ENCODE data around the gene ANKS3. TPM values are rescaled to one million over a fixed set of nuclear protein-coding genes. Genes with fewer than 3 reads are reported as not detected.

Gene ANKS3
- polyA plus RNA-seq, 1 donor from 2014 or later, result 5.3 TPM

DNA sequence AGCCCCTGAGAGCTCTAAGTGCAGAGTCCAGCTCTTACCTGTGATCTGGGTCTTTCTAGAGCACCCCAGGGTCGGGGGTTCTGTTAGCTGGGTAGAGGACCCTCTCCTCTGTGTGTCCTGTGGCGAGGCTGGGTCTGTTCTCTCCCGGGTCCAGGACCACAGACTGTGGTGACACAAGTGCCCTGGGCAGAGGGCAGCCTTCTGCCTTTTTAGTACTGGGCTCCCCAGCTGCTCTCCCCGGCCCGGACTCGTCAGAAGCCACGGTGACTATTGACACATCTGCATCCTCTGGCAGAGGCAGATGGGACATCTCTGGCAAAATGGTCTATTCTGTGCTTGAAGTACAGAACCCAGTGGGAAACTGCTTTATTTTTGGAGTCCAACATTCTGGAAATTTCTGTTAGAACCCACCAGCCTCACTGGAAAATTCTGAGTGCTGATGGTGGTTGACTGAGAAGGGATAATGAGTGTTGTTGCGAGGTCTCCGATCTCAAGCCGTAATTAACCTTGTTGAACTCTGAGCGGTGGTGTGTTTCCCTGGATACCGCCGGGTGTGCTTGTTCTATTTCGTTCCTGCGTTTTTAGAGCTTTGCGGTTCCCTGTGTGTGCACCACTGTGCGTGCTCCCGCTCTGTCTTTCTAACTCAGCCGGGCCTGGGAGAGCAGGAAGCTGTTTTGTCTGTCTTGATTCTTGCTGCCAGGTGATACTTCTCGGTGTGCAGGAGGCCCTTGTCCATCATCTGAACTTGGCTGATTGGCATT is 66.7 kb downstream of the ANKS3 start:
- H3K27ac Mint-ChIP-seq, result no peak overlapping the region
- peaks cover 4% of the 10 kb centered on the region for H3K36me3 Mint-ChIP-seq
- H3K9me3 Mint-ChIP-seq, result no peaks in the 10 kb centered on the region
- no peaks in the 10 kb centered on the region for H3K27me3 Mint-ChIP-seq
- no peak overlapping the region for H3K4me3 Mint-ChIP-seq
- H3K4me1 Mint-ChIP-seq, result peaks cover 0 to 14% (median 12%) of the 10 kb centered on the region in 3 donors

GRCh38 chr16:4666537-4667202 is 67.4 kb downstream of the ANKS3 start:
- Mint-ChIP-seq H3K36me3 (peaks cover 4% of the 10 kb centered on the region), H3K4me3 (no peak overlapping the region)

DNA sequence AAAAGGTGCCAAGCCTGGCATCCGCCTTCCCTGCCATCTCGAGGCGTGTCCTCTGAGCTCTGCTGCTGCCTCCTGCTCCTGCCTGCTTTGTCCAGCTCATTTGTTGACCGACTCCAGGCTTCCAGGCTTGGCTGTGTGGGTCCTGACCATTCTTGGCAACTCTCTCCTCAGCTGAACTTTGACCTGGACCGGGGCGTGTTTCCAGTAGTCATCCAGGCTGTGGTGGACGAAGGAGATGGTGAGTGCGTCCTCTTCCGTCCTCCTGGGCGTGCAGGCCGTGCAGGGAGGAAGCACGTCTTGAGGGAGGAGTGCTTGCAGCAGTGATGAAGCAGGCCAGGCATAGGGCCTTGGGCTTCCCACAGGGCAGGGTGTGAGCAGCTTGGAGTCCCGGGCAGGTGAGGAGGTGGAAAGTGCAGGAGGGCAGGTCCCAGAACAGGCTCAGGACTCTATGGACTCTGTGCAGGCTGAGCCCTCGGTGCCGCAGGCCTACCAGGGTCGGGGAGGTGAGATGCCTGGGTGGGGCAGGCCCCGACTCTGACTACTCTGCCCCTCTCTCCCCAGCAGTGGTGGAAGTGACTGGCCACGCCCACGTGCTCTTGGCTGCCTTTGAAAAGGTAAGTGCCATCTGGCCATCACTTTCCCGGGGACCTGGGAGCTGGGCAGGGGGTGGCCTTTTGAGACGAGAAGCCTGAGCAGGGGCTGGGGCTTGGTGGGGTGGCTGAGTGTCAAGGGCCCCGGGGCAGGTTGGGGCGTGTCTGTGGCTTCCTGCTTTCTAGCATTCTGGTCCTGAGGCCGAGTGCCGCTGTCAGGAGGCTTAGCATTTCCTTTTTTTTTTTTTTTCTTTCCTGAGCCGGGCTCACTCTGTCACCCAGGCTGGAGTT is 69.3 kb downstream of the ANKS3 start:
- H3K27me3 Mint-ChIP-seq, result no peaks in the 10 kb centered on the region
- H3K27ac Mint-ChIP-seq, result peak overlapping the region in 2 of 3 donors; percentile 65 to 71
- no peaks in the 10 kb centered on the region for H3K9me3 Mint-ChIP-seq
- peaks cover 0 to 14% (median 14%) of the 10 kb centered on the region in 3 donors for H3K4me1 Mint-ChIP-seq
- H3K36me3 Mint-ChIP-seq, result peaks cover 4% of the 10 kb centered on the region
- H3K4me3 Mint-ChIP-seq, result peak overlapping the region in 3 of 4 donors; percentile 48 to 89 (median 67)

More at GRCh38 chr16:4666537-4667202, 67.4 kb downstream of the ANKS3 start:
- Mint-ChIP-seq H3K4me1 (peaks cover 0 to 14% (median 12%) of the 10 kb centered on the region in 3 donors), H3K27ac (no peak overlapping the region), H3K9me3 (no peaks in the 10 kb centered on the region), H3K27me3 (no peaks in the 10 kb centered on the region)

- Mint-ChIP-seq H3K27ac (peak overlapping the region in 2 of 3 donors; percentile 65 to 71), H3K27me3 (no peaks in the 10 kb centered on the region), H3K4me1 (peaks cover 0 to 14% (median 14%) of the 10 kb centered on the region in 3 donors), H3K4me3 (peak overlapping the region in 1 of 4 donors; percentile 87), H3K36me3 (no peaks in the 10 kb centered on the region), H3K9me3 (no peaks in the 10 kb centered on the region)
Observed at GRCh38 chr16:4663777-4664465, 70.2 kb downstream of the ANKS3 start.

- H3K4me3 Mint-ChIP-seq, result no peak overlapping the region
- H3K27me3 Mint-ChIP-seq, result no peaks in the 10 kb centered on the region
- no peaks in the 10 kb centered on the region for H3K9me3 Mint-ChIP-seq
- H3K4me1 Mint-ChIP-seq, result peaks cover 0 to 14% (median 14%) of the 10 kb centered on the region in 3 donors
- H3K36me3 Mint-ChIP-seq, result no peaks in the 10 kb centered on the region
- peak overlapping the region in 1 of 3 donors; percentile 40 for H3K27ac Mint-ChIP-seq
Observed at GRCh38 chr16:4663465-4663776, 70.7 kb downstream of the ANKS3 start.

- no peaks in the 10 kb centered on the region for H3K27me3 Mint-ChIP-seq
- H3K4me3 Mint-ChIP-seq, result no peak overlapping the region
- H3K36me3 Mint-ChIP-seq, result no peaks in the 10 kb centered on the region
- H3K4me1 Mint-ChIP-seq, result peaks cover 0 to 14% (median 14%) of the 10 kb centered on the region in 3 donors
- peak overlapping the region in 1 of 3 donors; percentile 39 for H3K27ac Mint-ChIP-seq
- no peaks in the 10 kb centered on the region for H3K9me3 Mint-ChIP-seq
Observed at GRCh38 chr16:4661661-4662060, 72.4 kb downstream of the ANKS3 start.

- Mint-ChIP-seq H3K36me3 (no peaks in the 10 kb centered on the region), H3K9me3 (no peaks in the 10 kb centered on the region), H3K4me1 (peaks cover 0 to 14% (median 14%) of the 10 kb centered on the region in 3 donors), H3K27me3 (no peaks in the 10 kb centered on the region), H3K4me3 (no peak overlapping the region), H3K27ac (peak overlapping the region in 1 of 3 donors; percentile 39)
Observed at GRCh38 chr16:4660454-4661007, 73.5 kb downstream of the ANKS3 start.

DNA sequence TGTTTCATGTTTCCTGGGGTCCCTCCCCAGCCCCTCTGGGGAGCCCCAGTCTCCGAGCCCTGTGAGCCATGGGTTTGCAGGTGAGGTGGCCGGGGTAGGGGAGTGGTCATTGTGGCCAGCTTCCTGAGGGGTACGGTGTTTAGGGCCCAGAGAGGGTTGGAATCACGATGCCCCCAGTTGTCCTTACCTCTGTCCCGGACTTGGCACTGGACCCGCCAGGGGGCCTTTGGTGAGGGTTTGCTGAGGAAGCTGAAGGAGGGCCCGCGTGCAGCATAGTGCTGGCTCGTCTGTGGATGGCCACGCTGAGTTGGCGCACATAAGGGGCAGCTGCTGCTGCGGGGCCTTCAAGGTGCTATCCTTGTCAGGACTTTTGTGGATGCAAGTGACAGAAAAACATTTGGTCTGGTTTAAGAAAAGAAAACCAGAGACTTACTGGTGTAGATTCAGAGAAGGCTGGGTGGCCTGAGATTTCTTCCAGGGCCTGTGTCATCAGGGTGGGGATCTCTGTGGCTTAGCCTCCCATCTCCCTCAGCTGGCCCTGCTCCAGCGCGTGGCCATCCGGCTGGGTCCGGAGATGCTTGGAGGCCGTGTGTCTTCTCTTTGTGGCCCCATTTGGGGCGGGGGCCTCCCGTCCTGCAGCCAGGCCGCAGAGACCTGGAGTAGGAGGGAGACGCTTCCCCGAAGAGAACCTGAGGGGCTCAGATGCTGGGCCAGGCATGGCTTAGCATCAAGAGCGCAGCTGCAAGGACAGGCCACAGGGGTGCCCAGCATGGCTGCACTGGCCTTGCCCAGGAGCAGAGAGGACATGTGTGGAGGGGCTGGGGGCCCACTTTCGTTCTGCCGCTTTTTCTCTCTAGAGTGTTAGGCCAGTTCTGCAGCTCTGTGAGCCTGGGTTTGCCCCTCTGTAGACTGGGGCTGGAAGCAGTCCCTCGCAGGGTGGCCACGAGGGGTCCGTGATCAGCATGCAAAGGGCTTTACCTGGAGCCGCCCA is 74.4 kb downstream of the ANKS3 start:
- Mint-ChIP-seq H3K4me3 (no peak overlapping the region), H3K9me3 (no peaks in the 10 kb centered on the region), H3K4me1 (peaks cover 0 to 11% (median 9%) of the 10 kb centered on the region in 3 donors), H3K27ac (peak overlapping the region in 1 of 3 donors; percentile 39), H3K27me3 (no peaks in the 10 kb centered on the region), H3K36me3 (no peaks in the 10 kb centered on the region)

DNA sequence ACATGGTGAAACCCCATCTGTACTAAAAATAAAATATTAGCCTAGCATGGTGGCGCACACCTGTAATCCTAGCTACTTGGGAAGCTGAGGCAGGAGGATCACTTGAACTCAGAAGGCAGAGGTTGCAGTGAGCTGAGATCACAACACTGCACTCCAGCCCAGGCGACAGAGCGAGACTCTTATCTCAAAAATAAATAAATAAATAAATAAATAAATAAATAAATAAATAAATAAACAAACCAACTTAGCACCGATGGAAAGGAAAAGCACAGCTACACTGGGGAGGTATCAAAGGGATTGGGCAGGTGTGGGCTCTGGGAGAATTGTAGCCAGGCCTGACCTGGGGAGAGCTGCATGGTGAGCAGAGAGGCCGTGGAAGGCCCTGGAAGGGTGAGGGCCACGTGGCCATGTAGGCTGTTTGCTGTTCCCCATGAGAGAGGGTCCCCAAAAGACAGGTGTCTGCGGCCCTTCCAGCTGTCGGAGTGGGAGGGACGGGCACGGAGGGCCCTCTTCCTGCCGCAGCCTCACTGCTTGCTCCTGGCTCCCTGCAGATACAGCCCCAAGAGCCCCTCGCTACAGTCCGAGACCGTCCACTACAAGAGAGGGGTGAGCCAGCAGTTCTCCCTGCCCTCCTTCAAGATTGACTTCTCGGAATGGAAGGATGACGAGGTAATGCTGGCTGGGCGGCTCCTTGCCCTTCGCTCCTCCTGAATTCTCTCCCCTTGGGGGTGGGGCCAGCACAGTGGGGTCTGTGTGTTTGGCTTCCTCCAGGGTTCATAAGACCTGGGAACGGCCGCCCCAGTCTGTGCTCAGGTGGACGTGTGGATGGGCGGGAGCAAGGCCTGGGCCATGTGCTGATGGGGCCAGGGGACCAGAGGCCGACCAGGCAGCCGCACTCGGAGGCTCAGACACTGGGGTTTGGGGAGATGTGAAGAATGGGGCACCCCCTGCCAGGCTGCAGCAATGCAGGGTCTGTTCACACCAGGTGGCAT is 77.1 kb downstream of the ANKS3 start:
- Mint-ChIP-seq H3K9me3 (no peaks in the 10 kb centered on the region), H3K36me3 (no peaks in the 10 kb centered on the region), H3K27ac (no peak overlapping the region), H3K4me3 (no peak overlapping the region), H3K4me1 (peaks cover 0 to 2% (median under 1%) of the 10 kb centered on the region in 3 donors), H3K27me3 (no peaks in the 10 kb centered on the region)

DNA sequence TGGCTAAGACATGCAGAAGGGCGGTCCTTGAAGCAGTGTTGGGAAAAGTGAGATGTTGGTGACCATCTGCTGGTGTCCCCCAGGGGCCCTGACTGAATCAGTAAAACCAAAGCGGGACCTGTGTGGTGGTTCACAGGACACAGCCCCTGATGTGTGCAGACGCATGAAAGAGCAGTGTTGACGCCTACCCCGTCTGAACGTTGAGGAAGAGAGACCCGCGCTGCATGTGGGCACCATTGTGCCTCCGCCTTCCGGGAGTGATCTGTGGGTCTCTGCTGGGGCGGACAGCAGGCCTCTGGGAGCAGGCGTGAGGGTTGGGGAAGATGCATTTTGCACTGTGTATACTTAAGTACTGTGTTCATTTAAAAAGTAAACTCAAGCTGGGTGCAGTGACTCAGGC is 77.8 kb downstream of the ANKS3 start:
- no peak overlapping the region for H3K4me3 Mint-ChIP-seq
- H3K4me1 Mint-ChIP-seq, result peaks cover 0 to 10% (median 5%) of the 10 kb centered on the region in 3 donors
- no peaks in the 10 kb centered on the region for H3K9me3 Mint-ChIP-seq
- no peak overlapping the region for H3K27ac Mint-ChIP-seq
- peaks cover 2% of the 10 kb centered on the region for H3K36me3 Mint-ChIP-seq
- H3K27me3 Mint-ChIP-seq, result no peaks in the 10 kb centered on the region

GRCh38 chr16:4655801-4656200 is 78.3 kb downstream of the ANKS3 start:
- no peaks in the 10 kb centered on the region for H3K9me3 Mint-ChIP-seq
- peaks cover 0 to 10% (median 5%) of the 10 kb centered on the region in 3 donors for H3K4me1 Mint-ChIP-seq
- peaks cover 2% of the 10 kb centered on the region for H3K36me3 Mint-ChIP-seq
- H3K4me3 Mint-ChIP-seq, result no peak overlapping the region
- H3K27ac Mint-ChIP-seq, result no peak overlapping the region
- H3K27me3 Mint-ChIP-seq, result no peaks in the 10 kb centered on the region

DNA sequence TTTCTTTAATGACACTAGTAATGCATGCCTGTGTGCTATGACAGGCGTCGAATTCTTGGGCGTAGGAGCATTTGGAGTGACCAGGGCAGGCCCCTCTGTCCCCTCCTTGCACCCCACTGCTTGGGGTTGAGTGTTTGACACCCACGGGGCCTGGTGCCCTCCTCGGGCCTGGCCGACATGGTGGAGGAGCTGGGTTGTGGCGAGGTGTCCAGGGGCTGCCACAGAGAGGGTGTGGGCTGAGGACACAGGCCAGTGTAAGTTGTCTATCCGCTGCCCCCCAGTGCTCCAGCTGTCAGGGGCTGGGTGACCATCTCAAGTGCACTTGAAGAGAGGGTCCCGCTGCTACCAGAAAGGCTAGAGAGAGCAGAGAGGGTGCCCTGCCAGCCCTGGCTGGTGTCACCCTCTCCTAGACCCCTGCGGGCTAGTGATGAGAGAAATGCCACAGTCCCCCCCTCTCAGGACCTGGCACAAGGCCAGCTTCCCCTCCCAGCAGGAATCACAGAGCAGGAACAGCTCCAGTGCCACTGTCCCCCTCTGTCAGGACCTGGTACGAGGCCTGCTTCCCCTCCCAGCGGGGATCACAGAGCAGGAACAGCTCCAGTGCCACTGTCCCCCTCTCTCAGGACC is 79.0 kb downstream of the ANKS3 start:
- Mint-ChIP-seq H3K27ac (no peak overlapping the region), H3K27me3 (no peaks in the 10 kb centered on the region), H3K4me3 (no peak overlapping the region), H3K9me3 (no peaks in the 10 kb centered on the region), H3K36me3 (peaks cover 2% of the 10 kb centered on the region), H3K4me1 (peaks cover 0 to 12% (median 7%) of the 10 kb centered on the region in 3 donors)

Data from IgD-negative memory B cell (primary cell).